Liver (tissue), 9 donors: ENCODE data around the gene ITGB4. TPM values are rescaled to one million over a fixed set of nuclear protein-coding genes. Genes with fewer than 3 reads are reported as not detected.

Experiments
- DNase-seq: peaks from one replicate; pipeline ENCODE4 v3.0.0-alpha.2; 2017; ENCODE audit warnings: low spot score
- H3K27ac ChIP-seq, 2 donors: one replicate each; pipeline ENCODE4 v1.7.0; 2013; ENCODE audit warnings: inconsistent platforms in 2 of 2, low read length in 2 of 2, control low read depth in 1 of 2, low read depth in 1 of 2, mild to moderate bottlenecking in 1 of 2
- H3K27me3 ChIP-seq, 4 donors: one replicate each; pipeline versions ENCODE4 v1.6.1 to v1.7.0; 2013; ENCODE audit warnings: low read length in 3 of 4, inconsistent platforms in 1 of 4, mild to moderate bottlenecking in 1 of 4, moderate library complexity in 1 of 4; ENCODE audit not compliant: control insufficient read depth in 4 of 4, insufficient read depth in 4 of 4
- H3K36me3 ChIP-seq, 4 donors: one replicate each; pipeline versions ENCODE4 v1.6.1 to v1.7.0; 2013; ENCODE audit warnings: low read length in 3 of 4, mild to moderate bottlenecking in 3 of 4, low read depth in 1 of 4, moderate library complexity in 1 of 4; ENCODE audit not compliant: control insufficient read depth in 4 of 4, insufficient read depth in 3 of 4
- H3K4me1 ChIP-seq, 4 donors: one replicate each; pipeline versions ENCODE4 v1.6.1 to v1.7.0; 2013; ENCODE audit warnings: low read length in 3 of 4, mild to moderate bottlenecking in 3 of 4, moderate library complexity in 1 of 4; ENCODE audit not compliant: control insufficient read depth in 4 of 4, insufficient read depth in 4 of 4
- H3K4me3 ChIP-seq, 3 donors: one replicate each; pipeline versions ENCODE4 v1.6.1 to v1.7.0; 2013; ENCODE audit warnings: low read length in 3 of 3, control low read depth in 1 of 3, low read depth in 1 of 3, mild to moderate bottlenecking in 1 of 3
- H3K9ac ChIP-seq, 2 donors: one replicate each; pipeline ENCODE4 v1.7.0; 2013; ENCODE audit warnings: low read length in 2 of 2, mild to moderate bottlenecking in 2 of 2, moderate library complexity in 2 of 2, control low read depth in 1 of 2, low read depth in 1 of 2
- H3K9me3 ChIP-seq, 4 donors: one replicate each; pipeline versions ENCODE4 v1.6.1 to v1.7.0; 2013; ENCODE audit warnings: low read length in 3 of 4; ENCODE audit not compliant: control insufficient read depth in 4 of 4
- CTCF ChIP-seq: fragments of 150-350 bp; IDR thresholded peaks from 2 replicates; pipeline ENCODE4 v1.5.1; 2017; ENCODE audit warnings: improper control_type of control experiment, low read depth, low read length; ENCODE audit not compliant: missing input control
- EGR1 ChIP-seq, 2 donors: IDR thresholded peaks; 2 replicates each; pipeline ENCODE4 v1.6.1; 2016 to 2018; ENCODE audit warnings: antibody characterized with exemption in 2 of 2, low read depth in 2 of 2
- FOXA1 ChIP-seq: IDR thresholded peaks from 2 replicates; pipeline ENCODE4 v1.6.1; 2016; ENCODE audit warnings: antibody characterized with exemption
- FOXA2 ChIP-seq: IDR thresholded peaks from 2 replicates; pipeline ENCODE4 v1.6.1; 2016; ENCODE audit warnings: antibody characterized with exemption
- GABPA ChIP-seq, 2 donors: IDR thresholded peaks in 1 of 2; conservative IDR thresholded peaks in 1 of 2; 2 replicates each; pipeline ENCODE4 v1.6.1; 2016; ENCODE audit warnings: antibody characterized with exemption in 2 of 2, mild to moderate bottlenecking in 1 of 2, moderate library complexity in 1 of 2
- HNF4G ChIP-seq: IDR thresholded peaks from 2 replicates; pipeline ENCODE4 v1.6.1; 2016; ENCODE audit warnings: antibody characterized with exemption
- JUND ChIP-seq, 2 donors: IDR thresholded peaks; 2 replicates each; pipeline ENCODE4 v1.6.1; 2016; ENCODE audit warnings: antibody characterized with exemption in 2 of 2
- NR2F2 ChIP-seq: IDR thresholded peaks from 2 replicates; pipeline ENCODE4 v1.6.1; 2016; ENCODE audit warnings: antibody characterized with exemption
- RAD21 ChIP-seq, 2 donors: IDR thresholded peaks; 2 replicates each; pipeline ENCODE4 v1.6.1; 2016; ENCODE audit warnings: antibody characterized with exemption in 2 of 2, mild to moderate bottlenecking in 2 of 2
- REST ChIP-seq: IDR thresholded peaks from 2 replicates; pipeline ENCODE4 v1.6.1; 2016; ENCODE audit warnings: antibody characterized with exemption, mild to moderate bottlenecking
- RXRA ChIP-seq, 2 donors: IDR thresholded peaks; 2 replicates each; pipeline ENCODE4 v1.6.1; 2017 to 2018; ENCODE audit warnings: antibody characterized with exemption in 2 of 2, mild to moderate bottlenecking in 1 of 2
- SP1 ChIP-seq: IDR thresholded peaks from 2 replicates; pipeline ENCODE4 v1.6.1; 2018; ENCODE audit warnings: antibody characterized with exemption, mild to moderate bottlenecking
- TAF1 ChIP-seq: conservative IDR thresholded peaks from 2 replicates; pipeline ENCODE4 v1.6.1; 2016; ENCODE audit warnings: antibody characterized with exemption, mild to moderate bottlenecking
- WGBS: extraction: QIAGEN DNeasy Blood & Tissue Kit; methylation state at CpG from one replicate; pipeline ENCODE4 v1.1.7; 2013; 5-methylcytosine and 5-hydroxymethylcytosine counted together
- polyA plus RNA-seq, 2 donors: library from polyadenylated mRNA; stranded (reverse) in 1 of 2; unstranded in 1 of 2; fragments of 200-250 nt in 1 of 2; fragments of >200 nt in 1 of 2; fragmentation: Nextera tagmentation in 1 of 2; extraction: Ambion mirVana in 1 of 2; gene quantifications; one replicate each; pipeline versions ENCODE4 v1.2.1 to v1.2.3, GENCODE V29; 2013 to 2015
- total RNA-seq, 2 donors: library from RNA; depleted of rRNA; stranded (reverse); fragments of >200 nt; gene quantifications; one replicate each; pipeline ENCODE4 v1.2.3, GENCODE V29; 2014
- TF ChIP-seq, protein P1 (sequence below): IDR thresholded peaks from 2 replicates; pipeline ENCODE4 v1.6.1; 2016; ENCODE audit warnings: antibody characterized with exemption
- donor health status: healthy.
- donor health status: healthy.
- donor health status: healthy.
- donor health status: healthy.
- donor health status: healthy.

ITGB4 gene
- total and polyA plus RNA-seq, 4 donors, result 0.42 to 1.4 (median 1.3) TPM

GRCh38 chr17:75698659-75699058, 22.6 kb upstream of the ITGB4 start:
- WGBS, result 81% methylated on average over 3 of the region's 3 CpGs
- DNase-seq, result no peak
- H3K27ac ChIP-seq, result no peak overlapping the region

More at GRCh38 chr17:75698659-75699058, 22.6 kb upstream of the ITGB4 start:
- no peak for TF ChIP-seq FOXA1
- no peak for TF ChIP-seq GABPA (IDR thresholded peaks at IDR 0.05 in 1 of 2, conservative IDR thresholded peaks at IDR 0.05 in 1 of 2)
- TF ChIP-seq EGR1 (IDR thresholded peaks at IDR 0.05; ENCODE audit: low read depth in 2 of 2), result no peak
- no peak for TF ChIP-seq FOXA2
- no peak for TF ChIP-seq HNF4G
- TF ChIP-seq RXRA (IDR thresholded peaks at IDR 0.05), result no peak
- TF ChIP-seq, protein P1, sequence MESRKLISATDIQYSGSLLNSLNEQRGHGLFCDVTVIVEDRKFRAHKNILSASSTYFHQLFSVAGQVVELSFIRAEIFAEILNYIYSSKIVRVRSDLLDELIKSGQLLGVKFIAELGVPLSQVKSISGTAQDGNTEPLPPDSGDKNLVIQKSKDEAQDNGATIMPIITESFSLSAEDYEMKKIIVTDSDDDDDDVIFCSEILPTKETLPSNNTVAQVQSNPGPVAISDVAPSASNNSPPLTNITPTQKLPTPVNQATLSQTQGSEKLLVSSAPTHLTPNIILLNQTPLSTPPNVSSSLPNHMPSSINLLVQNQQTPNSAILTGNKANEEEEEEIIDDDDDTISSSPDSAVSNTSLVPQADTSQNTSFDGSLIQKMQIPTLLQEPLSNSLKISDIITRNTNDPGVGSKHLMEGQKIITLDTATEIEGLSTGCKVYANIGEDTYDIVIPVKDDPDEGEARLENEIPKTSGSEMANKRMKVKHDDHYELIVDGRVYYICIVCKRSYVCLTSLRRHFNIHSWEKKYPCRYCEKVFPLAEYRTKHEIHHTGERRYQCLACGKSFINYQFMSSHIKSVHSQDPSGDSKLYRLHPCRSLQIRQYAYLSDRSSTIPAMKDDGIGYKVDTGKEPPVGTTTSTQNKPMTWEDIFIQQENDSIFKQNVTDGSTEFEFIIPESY, result no peak
- TF ChIP-seq TAF1, result no peak
- TF ChIP-seq JUND (IDR thresholded peaks at IDR 0.05), result no peak
- no peak for TF ChIP-seq REST
- no peak for TF ChIP-seq SP1
- no peak for TF ChIP-seq NR2F2
- no peak for TF ChIP-seq RAD21 (IDR thresholded peaks at IDR 0.05)
- no peak for TF ChIP-seq CTCF
- H3K9me3 ChIP-seq, result no peaks in the 10 kb centered on the region
- H3K27me3 ChIP-seq, result no peaks in the 10 kb centered on the region
- peaks cover 19 to 53% (median 36%) of the 10 kb centered on the region in 4 donors for H3K36me3 ChIP-seq
- H3K4me1 ChIP-seq, result peaks cover 0 to 7% (median 2%) of the 10 kb centered on the region in 4 donors
- H3K4me3 ChIP-seq, result no peak overlapping the region
- H3K9ac ChIP-seq, result no peak overlapping the region
